Dedifferentiated amniotic fluid mesenchymal stem cell (primary cell): Measurements from ENCODE around the gene TAOK1.
A peak's percentile ranks its signal among the peaks of the same experiment; 100 is the strongest.
"Not testable (repeated sequence)": the region's sequence is repeated elsewhere in the genome, so short reads cannot be mapped to it uniquely, and the experiment has no call there.

ENCODE experiments used
- DNase-seq: peaks from one replicate; pipeline ENCODE4 v3.0.0-alpha.2; 2016; ENCODE audit errors: extremely low spot score

The TAOK1 gene

DNA sequence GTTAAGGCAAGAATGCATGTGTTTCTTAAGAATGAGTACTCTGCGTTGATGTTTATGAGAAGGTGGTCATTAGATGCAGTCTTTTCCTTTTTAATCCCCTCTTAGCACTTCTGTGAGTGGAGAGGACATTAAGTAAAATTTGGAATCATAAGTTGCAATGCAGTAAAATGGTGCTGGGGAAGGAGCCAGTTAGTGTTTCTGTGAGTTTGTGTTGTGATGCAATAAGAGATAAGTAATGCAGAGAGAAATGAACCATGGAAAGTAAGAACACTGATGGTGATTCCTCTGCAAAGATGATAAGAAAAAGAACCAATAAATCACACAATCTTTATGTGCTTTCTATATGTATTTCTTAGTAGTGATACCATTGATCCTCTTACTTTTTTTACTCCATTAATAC lies 156.7 kb downstream of the TAOK1 start:
- DNase-seq = no peak

DNA sequence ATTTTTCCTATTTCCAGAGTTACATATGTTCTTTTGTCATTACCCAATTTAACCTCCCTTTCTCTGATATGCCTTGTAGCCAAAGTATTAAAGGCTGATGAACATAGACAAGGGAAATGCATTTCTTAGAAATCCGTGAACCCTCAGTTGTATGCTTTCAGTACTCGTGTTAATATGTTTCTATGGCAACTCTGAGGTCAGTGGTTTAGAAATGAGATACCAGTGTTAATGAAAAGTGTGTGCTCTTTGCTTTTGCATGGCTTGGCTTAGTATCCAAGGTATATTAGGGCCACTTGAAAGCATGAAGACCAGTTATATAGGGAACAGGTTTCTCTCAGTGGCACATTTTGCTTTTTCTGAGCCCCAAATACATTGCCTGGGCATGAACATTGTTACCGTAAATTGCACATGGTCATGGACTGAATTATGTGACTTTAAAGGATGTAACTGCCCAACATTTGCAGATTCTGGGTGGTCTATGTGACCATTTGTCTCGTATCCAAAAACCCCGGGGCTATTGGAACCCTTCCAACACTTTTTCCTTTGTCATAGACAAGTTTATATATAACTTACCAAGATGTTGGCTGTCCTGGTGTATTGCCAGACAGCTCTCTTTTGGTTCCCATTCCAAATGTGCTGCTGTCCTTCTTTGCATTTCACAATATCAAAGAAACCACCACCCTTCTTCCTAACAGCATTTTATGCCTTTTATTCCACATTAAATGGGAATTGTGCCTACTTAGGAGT lies 159.2 kb downstream of the TAOK1 start:
- DNase-seq = no peak

DNA sequence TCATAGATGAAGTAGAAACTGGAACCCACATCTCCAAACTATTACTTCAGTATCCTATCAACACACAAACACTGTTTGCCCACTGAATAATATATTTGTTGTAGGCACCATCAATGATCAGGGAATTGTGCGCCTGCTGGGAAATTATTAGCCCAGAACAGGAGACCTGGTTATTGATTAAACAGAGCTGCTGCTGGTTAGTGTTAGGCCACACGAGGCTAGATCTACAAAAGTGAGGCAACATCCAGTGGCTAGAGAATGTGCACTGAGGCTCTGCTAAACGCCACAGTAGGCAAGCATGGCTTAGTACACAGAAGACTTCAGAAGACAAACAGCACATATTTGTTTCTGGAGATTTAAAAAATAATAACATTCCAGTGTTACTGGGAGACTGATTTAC lies 165.7 kb downstream of the TAOK1 start:
- DNase-seq = no peak

DNA sequence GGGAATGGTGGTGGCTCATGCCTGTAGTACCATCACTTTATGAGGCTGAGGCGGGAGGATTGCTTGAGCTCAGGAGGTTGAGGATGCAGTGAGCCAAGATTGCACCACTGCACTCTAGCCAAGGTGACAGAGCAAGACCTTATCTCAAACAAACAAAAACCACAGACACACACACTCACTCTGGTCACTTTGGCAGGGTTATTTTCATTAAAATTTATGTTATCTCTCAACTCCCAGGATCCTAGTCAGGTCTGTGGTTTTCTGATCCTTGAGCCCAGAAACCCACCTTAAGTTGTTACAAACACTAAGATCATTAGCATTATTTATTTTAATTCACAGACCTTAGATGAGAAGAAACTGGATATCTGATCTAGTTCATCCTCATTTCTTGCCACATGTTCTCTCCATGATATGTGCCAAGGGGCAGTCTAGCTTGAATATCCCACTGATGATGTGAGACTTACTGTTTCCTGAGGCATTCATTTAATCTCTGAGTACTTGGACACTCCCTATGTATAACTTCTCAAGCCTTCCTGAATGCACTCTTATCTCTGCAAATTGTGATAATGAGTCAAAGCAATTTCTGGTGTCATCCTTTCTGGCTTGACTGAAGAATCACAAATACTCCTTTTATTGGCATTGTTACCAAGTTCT lies 167.0 kb downstream of the TAOK1 start:
- no peak for DNase-seq

DNA sequence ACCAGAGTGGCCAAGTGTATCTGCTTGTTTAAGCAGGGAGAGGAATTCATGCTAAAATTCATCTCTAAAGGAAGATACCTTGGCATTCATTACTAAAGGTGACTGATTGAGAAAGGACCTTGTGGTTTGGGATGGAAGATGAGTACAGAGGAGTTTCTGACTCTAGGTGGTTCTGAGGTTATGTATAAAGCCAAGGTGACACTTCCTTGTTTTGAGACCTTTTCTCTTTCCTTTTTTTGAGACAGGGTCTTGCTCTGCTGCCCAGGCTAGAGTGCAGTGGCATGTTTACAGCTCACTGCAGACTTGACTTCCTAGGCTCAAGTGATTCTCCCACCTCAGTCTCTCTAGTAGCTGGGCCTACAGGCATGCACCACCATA lies 167.6 kb downstream of the TAOK1 start:
- no peak for DNase-seq

DNA sequence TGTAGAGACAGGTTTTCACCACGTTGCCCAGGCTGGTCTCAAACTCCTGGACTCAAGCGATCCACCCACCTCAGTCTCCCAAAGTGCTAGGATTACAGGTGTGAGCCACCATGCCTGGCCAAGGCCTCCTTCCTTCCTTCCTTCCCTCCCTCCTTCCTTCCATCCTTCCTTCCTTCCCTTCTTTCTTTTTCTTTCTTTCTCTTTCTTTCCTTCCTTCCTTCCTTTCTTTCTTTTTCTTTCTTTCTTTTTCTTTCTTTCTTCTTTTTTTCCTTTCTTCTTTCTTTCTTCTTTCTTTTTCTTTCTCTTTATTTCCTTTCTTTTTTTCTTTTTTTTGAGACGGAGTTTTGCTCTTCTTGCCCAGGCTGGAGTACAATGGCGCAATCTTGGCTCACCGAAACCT lies 168.0 kb downstream of the TAOK1 start:
- not testable (repeated sequence) for DNase-seq

DNA sequence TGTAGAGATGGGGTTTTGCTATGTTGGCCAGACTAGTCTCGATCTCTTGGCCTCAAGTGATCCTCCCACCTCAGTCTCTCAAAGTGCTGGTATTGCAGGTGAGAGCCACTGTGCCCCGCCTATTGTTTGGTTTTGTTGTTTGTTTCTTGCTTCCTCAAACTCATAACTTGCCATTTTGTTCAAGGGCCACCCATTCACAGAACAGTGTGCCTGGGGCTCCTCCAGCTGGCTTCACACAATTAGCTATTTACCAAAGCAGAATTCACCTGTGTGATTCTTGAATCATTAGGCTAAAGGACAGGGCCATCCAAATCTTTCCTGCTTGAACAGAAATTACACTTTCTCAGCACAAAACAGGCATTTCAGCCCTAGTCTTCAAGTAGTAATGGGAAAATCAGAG lies 169.5 kb downstream of the TAOK1 start:
- DNase-seq = no peak

DNA sequence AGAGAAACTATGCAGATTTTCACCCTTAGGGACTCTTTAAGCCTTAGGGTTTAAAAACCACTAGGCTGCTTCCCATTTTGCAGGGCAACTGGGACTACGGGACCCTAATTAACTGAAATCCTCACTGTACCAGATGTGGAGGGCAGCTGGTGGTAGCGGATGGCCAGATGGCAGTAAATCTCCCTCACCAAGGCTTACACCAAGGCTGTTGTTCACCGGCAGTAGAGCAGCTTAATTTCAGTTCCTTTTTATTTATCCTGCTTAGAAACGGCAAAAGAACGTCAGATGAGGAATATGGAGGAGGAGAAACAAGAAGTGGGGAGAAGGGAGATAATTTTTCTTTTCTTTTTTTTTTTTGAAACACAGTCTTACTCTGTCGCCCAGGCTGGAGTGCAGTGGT lies 170.2 kb downstream of the TAOK1 start:
- DNase-seq = no peak

DNA sequence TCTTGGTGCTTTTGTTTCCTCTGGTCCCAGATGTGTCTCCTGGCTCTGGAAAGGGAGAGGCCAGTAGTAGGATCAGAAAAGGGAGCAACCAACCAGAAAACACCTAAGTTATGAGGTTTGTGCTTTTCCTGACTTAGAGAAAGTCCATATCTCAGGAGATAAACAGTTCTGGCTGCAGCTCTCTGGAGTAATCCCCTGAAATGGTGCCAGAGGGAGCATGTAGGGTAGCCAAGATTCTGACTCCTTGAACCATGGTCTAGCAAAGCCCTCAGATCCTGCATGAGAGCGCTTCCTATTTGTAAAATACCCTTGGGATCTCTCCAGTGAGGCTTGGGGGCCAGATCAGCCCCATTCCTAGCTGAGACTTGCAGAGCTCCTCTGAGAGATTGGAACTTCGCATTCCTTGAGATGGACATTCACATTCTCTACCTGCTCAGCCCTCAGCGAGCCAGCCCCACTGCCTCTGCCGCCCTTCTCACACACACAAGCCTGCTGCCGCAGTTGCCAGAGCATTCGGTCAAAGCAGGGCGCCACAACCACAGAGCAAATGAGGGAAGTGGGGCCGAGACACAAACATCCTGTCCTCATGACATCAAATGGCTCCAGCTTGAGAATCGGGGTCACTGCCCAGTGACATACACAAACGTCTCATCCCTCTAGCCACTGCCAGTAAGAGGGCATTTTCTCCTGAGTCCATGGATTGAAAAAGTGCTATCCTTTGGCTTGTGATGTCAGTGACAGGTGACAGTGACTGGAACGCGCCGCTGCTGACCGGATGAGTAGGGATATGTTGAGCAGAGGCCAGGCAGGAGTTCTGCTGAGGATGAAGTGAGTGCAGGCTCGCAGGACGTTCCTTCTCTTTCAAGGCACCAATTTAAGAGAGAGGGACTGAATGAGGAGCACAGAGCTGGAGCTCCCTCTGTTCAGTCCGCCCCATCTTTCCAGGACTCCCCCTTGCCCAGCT lies 171.7 kb downstream of the TAOK1 start:
- DNase-seq = no peak

DNA sequence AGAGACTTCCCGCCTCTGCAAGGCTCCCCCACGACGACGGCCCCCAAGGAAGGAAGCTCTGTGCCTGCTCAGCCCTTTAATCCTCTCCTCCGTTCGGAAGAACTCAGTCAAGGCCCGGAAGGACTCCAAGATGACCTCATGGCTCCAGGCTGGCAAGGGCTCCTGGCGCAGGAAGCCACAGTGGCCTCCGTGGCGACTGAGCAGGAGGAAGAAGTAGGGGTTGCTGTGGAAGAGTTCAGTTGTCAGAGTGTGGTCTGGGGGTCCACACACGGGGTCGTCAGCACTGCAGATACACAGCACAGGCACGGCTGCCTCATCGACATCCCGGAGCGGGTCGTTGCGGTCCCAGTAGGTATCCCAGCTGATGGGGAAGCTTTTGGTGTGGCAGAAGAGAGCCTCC lies 172.5 kb downstream of the TAOK1 start:
- no peak for DNase-seq

DNA sequence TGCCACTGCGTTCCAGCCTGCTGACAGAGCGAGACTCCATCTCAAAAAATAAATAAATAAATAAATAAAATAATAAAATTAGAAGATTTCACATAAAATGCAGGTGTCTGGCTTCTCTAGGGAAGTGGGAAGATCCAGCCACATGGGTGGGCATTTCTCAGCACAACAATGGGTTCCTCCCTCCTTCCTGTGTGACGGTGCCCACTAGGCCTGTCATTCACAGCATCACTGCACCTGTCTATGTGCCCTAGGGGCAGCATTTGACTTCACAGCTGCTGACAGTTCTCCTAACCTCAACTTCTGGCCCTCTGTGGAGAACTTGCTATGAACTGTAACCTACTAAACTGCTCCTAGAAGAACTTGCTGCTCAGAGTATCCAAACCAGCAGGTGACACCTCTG lies 173.7 kb downstream of the TAOK1 start:
- no peak for DNase-seq

DNA sequence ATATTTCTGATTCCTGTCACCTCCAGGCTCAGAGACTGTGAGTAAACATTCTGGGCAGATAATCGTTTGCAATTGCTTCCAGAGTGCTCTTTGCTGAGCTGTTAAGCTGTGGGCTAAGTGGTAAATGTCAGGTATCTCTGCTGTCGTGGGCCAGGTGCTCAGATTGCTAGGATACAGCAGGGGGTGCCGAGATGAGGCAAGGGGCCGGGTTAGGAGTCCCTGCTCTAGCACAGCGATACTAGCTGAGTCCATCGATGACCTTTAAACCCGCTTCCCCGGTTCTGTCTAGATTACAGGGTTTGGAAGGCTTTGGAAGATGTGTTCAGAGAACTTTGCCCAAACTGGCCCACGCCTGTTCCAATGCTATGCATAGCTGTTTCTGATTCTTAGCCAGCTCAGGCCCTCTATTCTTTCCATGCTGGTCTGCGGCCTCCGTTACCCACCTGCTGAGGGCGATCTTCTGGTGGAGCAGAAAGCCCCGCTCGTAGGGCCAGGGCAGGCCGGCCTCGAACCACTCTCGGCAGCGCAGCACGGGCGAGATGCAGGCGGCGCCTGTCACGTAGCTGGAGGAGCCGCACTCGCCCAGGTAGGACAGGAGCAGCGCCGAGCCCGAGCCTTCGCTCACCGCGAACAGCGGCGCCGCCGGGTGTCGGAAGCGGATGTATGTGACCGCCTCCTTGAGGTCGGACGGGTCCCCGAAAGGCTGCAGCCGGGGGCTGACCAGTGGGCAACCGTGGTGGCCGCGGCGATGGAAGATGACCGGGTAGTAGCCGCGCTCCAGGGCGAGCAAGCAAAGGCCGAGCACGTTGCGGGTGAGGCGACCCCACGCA lies 175.7 kb downstream of the TAOK1 start:
- DNase-seq = no peak

DNA sequence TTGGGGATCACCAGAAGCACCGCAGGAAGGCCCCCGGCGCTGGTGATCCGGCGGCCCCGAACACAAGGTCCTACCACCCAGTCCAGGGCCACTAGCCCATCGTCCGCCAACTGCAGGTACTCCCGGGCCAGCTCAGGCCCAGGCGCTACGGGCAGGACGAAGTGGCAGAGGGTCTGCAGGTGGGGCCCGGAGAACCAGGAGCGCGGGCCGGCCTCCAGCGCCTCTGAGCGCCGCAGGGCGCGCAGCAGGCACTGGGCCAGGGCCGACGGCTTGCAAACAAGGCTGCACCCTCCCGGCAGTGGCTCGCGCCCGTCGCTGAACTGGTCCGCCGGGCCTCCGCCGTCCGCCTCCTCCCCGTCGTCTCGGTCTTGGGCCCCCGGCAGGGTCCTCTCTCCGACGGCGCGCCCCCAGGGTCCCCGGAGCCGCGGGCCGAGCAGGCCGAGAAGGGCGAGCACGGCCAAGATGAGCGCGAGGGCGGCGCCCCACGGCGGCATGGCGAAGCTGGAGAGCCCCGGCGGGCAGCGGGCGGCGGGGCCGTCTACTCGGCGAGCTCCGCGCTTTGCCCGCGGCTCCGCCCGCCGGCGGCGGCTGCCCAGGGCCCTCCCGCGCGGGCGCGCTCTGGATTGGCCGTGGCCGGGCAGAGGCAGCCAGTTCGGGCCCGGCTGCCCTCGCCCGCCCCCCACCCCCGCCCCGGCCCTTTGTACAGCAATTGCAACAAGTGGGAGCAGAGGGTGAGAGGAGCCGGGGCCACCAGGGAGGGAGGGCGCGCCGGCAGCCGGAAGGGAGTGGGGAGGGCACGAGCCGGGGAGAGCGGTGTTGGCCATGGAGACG lies 176.5 kb downstream of the TAOK1 start, which contains the start of gene ABHD15:
TSS of gene ABHD15 (minus strand) at position 565 of the 831 bp plus-strand sequence. CDS start at position 494, 71 bp downstream.
- peak; percentile 57 for DNase-seq

DNA sequence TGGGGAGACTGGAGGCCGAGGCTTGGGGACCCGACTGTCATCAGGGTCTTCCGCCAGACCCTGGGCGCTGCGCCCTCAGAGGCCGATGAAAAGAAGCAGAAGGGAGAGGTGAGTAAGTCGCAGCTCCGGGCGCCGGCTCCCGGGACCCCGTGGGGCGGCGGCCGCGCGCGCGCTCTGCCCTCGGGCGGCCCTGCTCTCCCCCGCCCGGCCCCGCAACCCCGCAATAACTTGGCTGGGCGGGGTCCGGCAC lies 177.1 kb downstream of the TAOK1 start:
- no peak for DNase-seq

DNA sequence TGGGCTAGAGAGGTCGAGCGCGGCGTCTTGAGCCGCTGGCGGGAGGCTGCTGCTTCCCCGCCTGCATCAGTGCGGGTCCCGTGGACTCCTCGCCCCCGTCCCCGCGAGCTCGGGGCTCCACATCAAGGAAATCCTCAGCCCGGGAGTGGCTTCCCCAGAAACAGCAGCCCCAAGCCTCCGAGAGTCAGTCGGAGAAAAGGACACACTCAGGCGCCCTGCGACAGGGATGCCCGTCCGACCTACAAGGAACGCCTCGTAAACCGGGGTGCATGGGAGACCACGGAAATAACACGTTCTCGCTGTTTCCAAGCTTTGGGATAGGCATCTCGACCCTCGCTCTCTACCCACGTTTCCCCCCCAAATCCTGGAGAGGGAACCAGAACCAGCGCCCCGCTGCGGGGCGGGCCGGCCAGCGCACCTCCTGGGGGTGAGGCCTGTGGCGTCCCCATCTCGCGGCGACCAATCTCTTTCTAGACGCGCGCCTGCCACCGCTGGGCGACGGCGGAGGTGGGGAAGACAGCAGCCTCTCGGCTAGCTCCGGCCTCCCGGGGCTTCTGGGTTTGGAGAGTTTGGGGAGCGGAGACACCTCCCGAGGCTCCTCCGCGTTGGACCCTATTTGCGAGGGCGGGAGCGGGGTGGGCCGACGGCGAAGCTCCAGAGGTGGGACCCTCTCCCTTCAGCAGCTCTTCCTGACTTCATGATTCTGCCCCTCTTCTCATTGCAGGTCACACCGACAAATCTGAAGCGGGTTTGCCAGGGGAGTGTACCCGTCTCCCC lies 177.6 kb downstream of the TAOK1 start:
- no peak for DNase-seq

DNA sequence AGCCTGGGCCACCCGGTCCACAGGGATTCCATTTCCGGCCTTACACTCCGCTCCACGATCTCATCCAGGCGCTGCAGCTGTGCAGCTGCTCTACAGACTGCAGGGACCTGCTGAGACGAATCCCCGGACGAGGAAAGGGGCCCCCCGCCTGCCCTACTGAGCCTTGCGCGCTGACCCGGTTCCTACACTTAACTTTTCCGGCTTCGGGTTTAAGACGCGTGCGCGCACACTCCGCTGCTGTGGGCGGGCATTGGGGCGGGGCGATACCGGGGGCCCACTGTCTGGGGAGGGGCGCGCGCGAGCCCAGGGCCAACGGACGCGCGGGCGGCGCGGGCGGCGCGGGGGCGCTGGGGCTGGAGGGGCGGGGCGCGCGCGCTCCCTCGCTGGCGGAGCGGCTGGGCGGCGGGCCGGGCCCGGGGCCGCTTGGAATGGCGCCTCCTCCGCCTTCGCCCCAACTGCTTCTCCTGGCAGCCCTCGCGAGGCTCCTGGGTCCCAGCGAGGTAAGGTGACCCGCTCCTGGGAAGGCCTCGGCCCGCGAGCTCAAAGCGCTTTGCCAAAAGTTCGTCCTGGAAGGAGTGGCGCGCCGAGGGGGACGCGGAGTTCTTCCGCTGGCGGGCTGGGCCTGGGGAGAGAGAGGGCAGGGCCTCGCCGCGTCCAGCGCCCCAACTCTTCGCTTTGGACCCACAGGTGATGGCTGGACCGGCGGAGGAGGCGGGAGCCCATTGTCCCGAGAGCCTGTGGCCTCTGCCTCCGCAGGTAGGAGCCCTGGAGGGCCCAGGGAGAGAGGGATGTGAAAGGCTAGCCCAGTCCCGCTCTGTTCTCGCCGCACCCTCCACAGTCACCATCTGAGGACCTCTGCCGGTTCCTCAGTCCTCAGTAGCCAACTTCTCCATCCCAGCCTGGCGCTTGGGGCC lies 178.4 kb downstream of the TAOK1 start, which contains the start of gene TP53I13:
TSS of gene TP53I13 (plus strand) at position 371 of the 914 bp plus-strand sequence. CDS start at position 429, 58 bp downstream.
- peak; percentile 72 for DNase-seq

DNA sequence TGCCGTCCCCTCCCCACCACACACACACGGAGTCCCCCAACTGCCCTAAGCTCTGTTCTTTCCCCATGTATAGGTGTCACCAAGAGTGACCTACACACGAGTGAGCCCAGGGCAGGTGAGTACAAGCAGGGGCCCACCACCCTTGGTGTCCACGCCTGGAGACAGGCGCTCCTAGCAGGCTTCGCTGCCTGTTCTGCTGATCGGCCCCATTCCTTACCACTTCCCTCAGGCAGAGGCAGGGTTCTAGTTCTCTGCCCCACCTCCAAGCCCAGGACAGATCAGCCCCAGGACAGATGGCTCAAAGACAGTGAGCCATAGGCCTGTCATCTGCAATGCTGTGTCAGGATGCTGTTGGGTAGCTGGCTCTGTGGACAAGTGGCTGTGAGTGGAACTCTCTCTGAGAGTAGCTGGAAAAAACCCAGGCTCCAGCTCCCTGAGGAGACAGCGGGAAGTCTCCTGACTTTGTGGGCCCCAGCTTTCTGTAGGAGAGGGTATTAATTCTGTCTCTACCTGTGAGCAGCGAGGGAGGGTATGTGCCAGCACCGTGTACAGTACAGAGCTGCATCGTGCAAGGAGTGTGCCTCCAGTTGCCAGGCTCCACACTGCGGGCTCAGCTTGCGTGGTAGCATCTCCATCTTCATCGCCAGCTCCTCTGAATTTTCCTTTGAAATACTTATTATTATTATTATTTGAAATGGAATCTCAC lies 179.2 kb downstream of the TAOK1 start:
- DNase-seq = no peak

DNA sequence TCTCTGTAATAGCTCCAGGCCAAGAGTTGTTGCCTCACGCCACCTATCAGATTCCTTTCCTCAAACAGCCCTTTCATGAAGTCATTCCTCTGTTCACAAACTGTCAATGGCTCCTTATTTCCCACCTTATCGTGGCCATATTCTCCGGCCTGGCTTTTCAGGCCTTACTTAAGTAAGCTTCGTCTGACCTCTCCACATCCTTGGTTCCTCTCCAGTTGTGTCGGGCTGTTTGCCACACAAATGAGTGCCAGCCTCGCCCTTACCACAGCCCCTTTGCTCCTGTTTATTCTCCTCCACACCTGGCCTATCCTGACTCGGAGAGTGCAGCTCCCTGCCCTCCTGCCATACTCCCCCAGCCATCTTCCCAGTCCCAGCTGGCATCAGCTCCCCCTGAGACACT lies 180.4 kb downstream of the TAOK1 start:
- DNase-seq = no peak
